ENCODE data around the gene PLXNB1. TPM values are rescaled to one million over a fixed set of nuclear protein-coding genes. Genes with fewer than 3 reads are reported as not detected.

Gene PLXNB1
- total and polyA plus RNA-seq, 2 of the 13 experiments (the other 11 are each of a cell fraction or from before 2014, with no cell fraction given), result 86.0 to 143 TPM

GRCh38 chr3:48426944-48427629 lies 2.8 kb downstream of the PLXNB1 start (continued):
- TF ChIP-seq ZMAT5 (CRISPR knock-in tag; IDR thresholded peaks at IDR 0.05; ENCODE audit: borderline replicate concordance, low read depth) (no peak), BCLAF1 (IDR thresholded peaks at IDR 0.05) (no peak), GZF1 (CRISPR knock-in tag; IDR thresholded peaks at IDR 0.05) (no peak), SETDB1 (CRISPR knock-in tag; IDR thresholded peaks at IDR 0.05; ENCODE audit: borderline replicate concordance) (no peak), MAF1 (CRISPR knock-in tag; IDR thresholded peaks at IDR 0.05; ENCODE audit: borderline replicate concordance) (no peak), NR1H2 (CRISPR knock-in tag; IDR thresholded peaks at IDR 0.05; ENCODE audit: borderline replicate concordance, low read depth) (no peak), GABPA (IDR thresholded peaks at IDR 0.05; ENCODE audit: low read depth, low read length) (no peak), GABPA (CRISPR knock-in tag; IDR thresholded peaks at IDR 0.05; ENCODE audit: low read depth) (no peak), ZNF772 (CRISPR knock-in tag; IDR thresholded peaks at IDR 0.05) (0 out of 2 replicates have a peak, but pooled peaks have one; percentile 38), ZNF605 (CRISPR knock-in tag; IDR thresholded peaks at IDR 0.05) (no peak), KAT8 (CRISPR knock-in tag; IDR thresholded peaks at IDR 0.05) (no peak), NFKBIZ (CRISPR knock-in tag; IDR thresholded peaks at IDR 0.05) (no peak), MEIS1 (CRISPR knock-in tag; IDR thresholded peaks at IDR 0.05; ENCODE audit: borderline replicate concordance) (no peak), TEAD3 (CRISPR knock-in tag; optimal IDR thresholded peaks at IDR 0.05; ENCODE audit: borderline replicate concordance) (peak; percentile 73), IKZF5 (CRISPR knock-in tag; IDR thresholded peaks at IDR 0.05) (0 out of 2 replicates have a peak, but pooled peaks have one; percentile 15), SRY (CRISPR knock-in tag; IDR thresholded peaks at IDR 0.05) (no peak), POGZ (CRISPR knock-in tag; IDR thresholded peaks at IDR 0.05) (no peak), PRDM4 (CRISPR knock-in tag; IDR thresholded peaks at IDR 0.05; ENCODE audit: borderline replicate concordance) (no peak), SNRNP70 (IDR thresholded peaks at IDR 0.05; ENCODE audit: low read depth, low read length) (no peak), RFXAP (CRISPR knock-in tag; IDR thresholded peaks at IDR 0.05; ENCODE audit: borderline replicate concordance) (no peak), MXD4 (CRISPR knock-in tag; IDR thresholded peaks at IDR 0.05) (no peak), ZNF34 (CRISPR knock-in tag; IDR thresholded peaks at IDR 0.05; ENCODE audit: borderline replicate concordance) (no peak), ZNF780A (CRISPR knock-in tag; IDR thresholded peaks at IDR 0.05) (no peak)

Measured in HepG2 (cell line).